Measurements from ENCODE around the gene KIF1C.

GRCh38 chr17:5031365-5032082 is 33.8 kb downstream of the KIF1C start:
- TF ChIP-seq CTCF (IDR thresholded peaks at IDR 0.05) = peak; percentile 53 to 82 (median 81)
- TF ChIP-seq POLR2A (IDR thresholded peaks at IDR 0.05) = no peak
- no peak for TF ChIP-seq POLR2AphosphoS5 (IDR thresholded peaks at IDR 0.05; ENCODE audit: insufficient read depth in 1 of 2, low read depth in 1 of 2)
